Spleen (tissue), 11 donors: ENCODE measurements around the gene RFX1. TPM values are rescaled to one million over a fixed set of nuclear protein-coding genes. Genes with fewer than 3 reads are reported as not detected.

Experiments
- DNase-seq: peaks from one replicate; pipeline ENCODE4 v3.0.0-alpha.2; 2020
- H3K27ac ChIP-seq, 8 donors: fragments of 200-600 bp; sonication (generic) in 7 of 8; 1 replicate in 4 of 8; 2 replicates in 4 of 8; pipeline versions ENCODE4 v1.5.0 to v1.8.0; 2016 to 2021; ENCODE audit warnings: inconsistent platforms in 4 of 8, mild to moderate bottlenecking in 4 of 8, moderate library complexity in 1 of 8
- H3K27me3 ChIP-seq, 7 donors: fragments of 200-600 bp; sonication (generic) in 6 of 7; replicated peaks in 1 of 7; 1 replicate in 4 of 7; 2 replicates in 3 of 7; pipeline versions ENCODE4 v1.5.0 to v1.8.0; 2016 to 2021; ENCODE audit warnings: inconsistent platforms in 3 of 7, mild to moderate bottlenecking in 1 of 7
- H3K36me3 ChIP-seq, 6 donors: fragments of 200-600 bp; sonication (generic) in 5 of 6; 1 replicate in 4 of 6; 2 replicates in 2 of 6; pipeline versions ENCODE4 v1.5.0 to v1.8.0; 2016 to 2021; ENCODE audit warnings: inconsistent platforms in 2 of 6
- H3K4me1 ChIP-seq, 6 donors: fragments of 200-600 bp; sonication (generic) in 5 of 6; 1 replicate in 3 of 6; 2 replicates in 3 of 6; pipeline versions ENCODE4 v1.5.0 to v1.8.0; 2016 to 2021; ENCODE audit warnings: inconsistent platforms in 3 of 6
- H3K4me3 ChIP-seq, 8 donors: fragments of 200-600 bp; sonication (generic) in 7 of 8; 1 replicate in 4 of 8; 2 replicates in 4 of 8; pipeline versions ENCODE4 v1.5.0 to v1.8.0; 2016 to 2021; ENCODE audit warnings: inconsistent platforms in 4 of 8, mild to moderate bottlenecking in 4 of 8, moderate library complexity in 2 of 8
- H3K9me3 ChIP-seq, 8 donors: fragments of 200-600 bp; sonication (generic) in 7 of 8; 1 replicate in 4 of 8; 2 replicates in 4 of 8; pipeline versions ENCODE4 v1.5.0 to v1.8.0; 2016 to 2021; ENCODE audit warnings: inconsistent platforms in 4 of 8
- POLR2A ChIP-seq, 3 donors: fragments of 450-650 bp; IDR thresholded peaks; one replicate each; pipeline ENCODE4 v1.5.1; 2017; ENCODE audit warnings: antibody characterized with exemption in 3 of 3, mild to moderate bottlenecking in 1 of 3
- POLR2AphosphoS5 ChIP-seq, 3 donors: sonication (generic); formaldehyde crosslinking; IDR thresholded peaks; one replicate each; pipeline ENCODE4 v1.5.1; 2017; ENCODE audit warnings: antibody characterized with exemption in 3 of 3
- WGBS, 5 donors: extraction: QIAGEN DNeasy Blood & Tissue Kit in 3 of 5; methylation state at CpG; one replicate each; pipeline versions ENCODE4 v1.1.5 to v1.1.7; 2013 to 2018; 5-methylcytosine and 5-hydroxymethylcytosine counted together
- intact Hi-C: fragments of 100-400 bp; cut with DNase I; formaldehyde crosslinking; loops from one replicate; pipeline ENCODE4 v1.15.0; 2023; ENCODE audit warnings: low total_unique reads
- polyA plus RNA-seq, 3 donors: library from polyadenylated mRNA; stranded (reverse); fragments of 200-250 nt; gene quantifications; one replicate each; pipeline ENCODE4 v1.2.1, GENCODE V29; 2013
- total RNA-seq, 7 donors: library from RNA; depleted of rRNA in 3 of 7; stranded (reverse); fragments of >200 nt in 3 of 7; fragmentation: NEBNext Ultra II Directional in 4 of 7; extraction: Animal tissue kit (Norgen Biotek cat#: 25700) in 4 of 7; gene quantifications; one replicate each; pipeline versions ENCODE4 v1.1.0 to v1.2.1, GENCODE V29; 2016 to 2021
- TF ChIP-seq, protein P1 (sequence below), 11 experiments: fragments of 200-600 bp in 7 of 11; fragments of 450-650 bp in 4 of 11; sonication (generic) in 4 of 11; IDR thresholded peaks in 8 of 11; conservative IDR thresholded peaks in 3 of 11; 1 replicate in 7 of 11; 2 replicates in 4 of 11; pipeline versions ENCODE4 v1.4.0 to v1.8.0; 2016 to 2021; ENCODE audit warnings: antibody characterized with exemption in 11 of 11, inconsistent platforms in 4 of 11, mild to moderate bottlenecking in 1 of 11
- donor health status: healthy with polysubstance abuse.
- donor health status: DM: no; HTN: no; CAD: no; lungs with moderate emphysema.
- donor health status: DM: no; HTN: no; CAD: no.
- donor health status: Bipolar disorder and iron deficiency.
- donor health status: healthy.
- donor health status: DM: no; HTN: no; CAD: no.
- donor health status: DM: yes; HTN: yes; CAD: no.

RFX1 gene
- total and polyA plus RNA-seq, 10 donors = 2.2 to 22.4 (median 10.9) TPM

DNA sequence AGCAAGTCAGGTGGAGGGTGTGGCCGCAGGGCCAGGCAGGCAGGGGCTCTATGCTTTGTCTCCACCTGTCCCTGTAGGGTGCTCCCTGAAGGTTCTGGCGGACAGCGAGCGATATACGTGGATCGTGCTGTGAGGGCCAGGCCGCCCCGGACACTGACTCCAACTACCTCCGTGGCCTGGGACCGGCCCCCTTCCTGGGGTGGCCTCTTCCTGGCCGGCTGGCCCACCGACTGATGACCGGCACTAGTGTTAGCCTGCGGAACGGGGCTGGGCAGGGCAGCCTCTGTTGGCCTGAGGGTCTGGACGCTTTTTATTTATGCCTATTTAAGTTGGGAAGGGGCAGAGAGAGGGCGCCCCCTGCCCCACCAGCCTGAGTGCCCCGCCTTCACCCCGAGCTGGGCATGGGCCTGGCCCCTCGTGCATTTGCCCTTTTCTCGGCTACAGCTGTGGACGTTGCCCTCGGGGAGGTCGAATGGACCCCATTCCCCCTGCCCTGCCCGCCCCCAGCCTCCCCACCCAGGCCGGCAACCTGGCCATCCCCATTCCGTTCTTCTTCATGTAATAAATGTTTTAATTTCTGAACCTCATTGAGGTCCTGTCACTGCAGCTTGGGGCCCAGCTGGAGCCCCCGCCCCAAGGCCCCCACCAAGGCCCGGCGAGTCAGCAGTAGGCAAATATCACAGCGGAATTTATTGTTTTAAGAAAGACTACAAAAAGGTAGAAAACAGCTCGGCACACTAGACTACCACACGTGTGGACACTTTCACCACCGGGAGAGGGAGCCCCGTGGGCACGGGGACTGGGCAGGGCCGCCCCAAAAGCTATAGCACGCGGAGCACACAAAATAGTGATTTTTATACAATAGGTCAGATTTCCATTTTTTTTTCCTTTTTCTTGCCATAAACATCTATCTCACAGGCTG lies 45.0 kb downstream of the RFX1 start:
- 91 to 94% (median 93%) methylated on average over 37 to 39 of the region's 39 CpGs for WGBS, 5 donors
- H3K27me3 ChIP-seq = no peaks in the 10 kb centered on the region
- H3K4me1 ChIP-seq = no peaks in the 10 kb centered on the region
- intact Hi-C loops = no loop called here
- TF ChIP-seq POLR2A (IDR thresholded peaks at IDR 0.05) (no peak), POLR2AphosphoS5 (IDR thresholded peaks at IDR 0.05) (peak; percentile 11 to 64 (median 16))
- no peak overlapping the region for H3K27ac ChIP-seq
- peaks cover 3 to 100% (median 97%) of the 10 kb centered on the region in 6 donors for H3K36me3 ChIP-seq
- no peak for DNase-seq
- no peak overlapping the region for H3K4me3 ChIP-seq
- no peaks in the 10 kb centered on the region for H3K9me3 ChIP-seq

DNA sequence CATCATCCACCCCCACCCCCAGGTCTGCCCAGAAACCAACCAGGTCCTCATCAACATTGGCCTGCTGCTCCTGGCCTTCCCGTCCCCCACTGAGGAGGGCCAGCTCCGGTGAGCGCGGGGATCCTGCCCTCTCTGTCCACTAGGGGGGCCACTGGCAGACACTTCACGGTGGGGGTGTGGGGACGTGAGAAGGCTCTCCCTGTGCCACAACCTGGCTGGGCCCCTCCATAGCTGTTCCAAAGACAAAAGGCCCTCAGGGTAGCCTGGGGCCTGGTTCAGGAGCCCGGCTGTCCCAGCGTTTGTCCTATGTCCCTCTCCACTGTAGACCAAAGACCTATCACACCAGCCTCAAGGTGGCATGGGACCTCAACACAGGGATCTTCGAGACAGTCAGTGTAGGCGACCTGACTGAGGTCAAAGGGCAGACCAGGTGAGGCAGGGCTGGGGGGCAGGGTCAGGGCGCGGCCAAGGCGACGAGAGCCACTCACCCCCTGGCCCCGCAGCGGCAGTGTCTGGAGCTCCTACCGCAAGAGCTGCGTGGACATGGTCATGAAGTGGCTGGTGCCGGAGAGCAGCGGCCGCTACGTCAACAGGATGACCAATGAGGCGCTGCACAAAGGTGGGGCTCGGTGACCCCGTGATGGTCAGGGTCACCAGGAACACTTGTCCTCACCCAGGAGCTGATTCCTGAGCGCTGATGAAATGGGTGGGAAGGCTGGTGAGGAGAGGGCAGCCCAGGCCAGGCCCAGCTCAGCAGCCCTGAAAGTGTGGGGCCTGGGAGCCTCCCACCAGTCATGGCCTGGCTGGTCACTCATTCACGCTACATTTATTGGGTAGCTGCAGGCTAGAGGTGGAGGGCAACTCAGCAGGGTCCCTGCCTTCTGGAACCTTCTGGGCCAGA lies 45.9 kb downstream of the RFX1 start:
- TF ChIP-seq POLR2A (IDR thresholded peaks at IDR 0.05) = no peak
- TF ChIP-seq POLR2AphosphoS5 (IDR thresholded peaks at IDR 0.05) = peak; percentile 2 to 54 (median 28)
- TF ChIP-seq, protein P1, sequence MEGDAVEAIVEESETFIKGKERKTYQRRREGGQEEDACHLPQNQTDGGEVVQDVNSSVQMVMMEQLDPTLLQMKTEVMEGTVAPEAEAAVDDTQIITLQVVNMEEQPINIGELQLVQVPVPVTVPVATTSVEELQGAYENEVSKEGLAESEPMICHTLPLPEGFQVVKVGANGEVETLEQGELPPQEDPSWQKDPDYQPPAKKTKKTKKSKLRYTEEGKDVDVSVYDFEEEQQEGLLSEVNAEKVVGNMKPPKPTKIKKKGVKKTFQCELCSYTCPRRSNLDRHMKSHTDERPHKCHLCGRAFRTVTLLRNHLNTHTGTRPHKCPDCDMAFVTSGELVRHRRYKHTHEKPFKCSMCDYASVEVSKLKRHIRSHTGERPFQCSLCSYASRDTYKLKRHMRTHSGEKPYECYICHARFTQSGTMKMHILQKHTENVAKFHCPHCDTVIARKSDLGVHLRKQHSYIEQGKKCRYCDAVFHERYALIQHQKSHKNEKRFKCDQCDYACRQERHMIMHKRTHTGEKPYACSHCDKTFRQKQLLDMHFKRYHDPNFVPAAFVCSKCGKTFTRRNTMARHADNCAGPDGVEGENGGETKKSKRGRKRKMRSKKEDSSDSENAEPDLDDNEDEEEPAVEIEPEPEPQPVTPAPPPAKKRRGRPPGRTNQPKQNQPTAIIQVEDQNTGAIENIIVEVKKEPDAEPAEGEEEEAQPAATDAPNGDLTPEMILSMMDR (IDR thresholded peaks at IDR 0.05 in 8 of 11, conservative IDR thresholded peaks at IDR 0.05 in 3 of 11) = peak in 6 of 11 experiments; percentile 15 to 54 (median 38)
- no peak for DNase-seq
- Histone ChIP-seq H3K27ac (no peak overlapping the region), H3K4me3 (no peak overlapping the region), H3K36me3 (peaks cover 4 to 100% (median 97%) of the 10 kb centered on the region in 6 donors), H3K27me3 (no peaks in the 10 kb centered on the region), H3K9me3 (no peaks in the 10 kb centered on the region), H3K4me1 (no peaks in the 10 kb centered on the region)
- intact Hi-C loops = loop anchor here (10.0 kb wide), 1 partner anchor 75 kb away; the partner anchor contains the start of gene IL27RA
- WGBS, 5 donors = 84 to 94% (median 91%) methylated on average over 8 to 27 of the region's 27 CpGs

DNA sequence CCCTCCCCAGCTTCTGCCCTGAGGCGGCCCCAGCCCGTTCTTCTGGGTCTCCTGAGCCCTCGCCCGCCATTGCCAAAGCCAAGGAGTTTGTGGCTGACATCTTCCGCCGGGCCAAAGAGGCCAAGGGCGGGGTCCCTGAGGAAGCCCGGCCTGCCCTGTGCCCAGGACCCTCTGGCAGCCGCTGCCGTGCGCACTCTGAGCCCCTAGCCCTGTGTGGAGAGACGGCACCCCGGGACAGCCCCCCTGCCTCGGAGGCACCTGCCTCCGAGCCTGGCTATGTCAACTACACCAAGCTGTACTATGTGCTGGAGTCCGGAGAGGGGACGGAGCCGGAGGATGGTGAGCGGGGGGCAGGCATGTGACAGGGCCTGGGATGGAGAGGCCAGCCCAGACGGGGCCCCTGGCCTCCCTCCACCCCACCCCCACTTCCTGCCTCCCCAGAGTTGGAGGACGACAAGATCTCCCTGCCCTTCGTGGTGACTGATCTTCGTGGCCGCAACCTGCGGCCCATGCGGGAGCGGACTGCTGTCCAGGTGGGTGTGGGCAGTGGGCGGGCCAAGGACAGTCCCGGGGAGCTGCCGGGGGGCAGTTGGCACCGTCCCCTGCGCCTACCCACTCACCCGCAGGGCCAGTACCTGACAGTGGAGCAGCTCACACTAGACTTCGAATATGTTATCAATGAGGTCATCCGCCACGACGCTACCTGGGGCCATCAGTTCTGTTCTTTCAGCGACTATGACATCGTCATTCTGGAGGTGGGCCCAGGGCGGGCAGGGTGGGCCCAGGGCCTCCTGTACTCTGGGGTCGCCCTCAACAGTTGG lies 46.8 kb downstream of the RFX1 start:
- Histone ChIP-seq H3K36me3 (peaks cover 4 to 100% (median 96%) of the 10 kb centered on the region in 6 donors), H3K4me1 (peaks cover 0 to 6% (median under 1%) of the 10 kb centered on the region in 6 donors), H3K4me3 (no peak overlapping the region), H3K27me3 (no peaks in the 10 kb centered on the region), H3K9me3 (no peaks in the 10 kb centered on the region), H3K27ac (no peak overlapping the region)
- intact Hi-C loops = loop anchor here (10.0 kb wide), 1 partner anchor 75 kb away; the partner anchor contains the start of gene IL27RA
- no peak for DNase-seq
- peak in 1 of 3 donors; percentile 63 for TF ChIP-seq POLR2AphosphoS5 (IDR thresholded peaks at IDR 0.05)
- TF ChIP-seq, protein P1 (IDR thresholded peaks at IDR 0.05 in 8 of 11, conservative IDR thresholded peaks at IDR 0.05 in 3 of 11) = no peak
- 86 to 90% (median 88%) methylated on average over 23 to 41 of the region's 41 CpGs for WGBS, 5 donors

DNA sequence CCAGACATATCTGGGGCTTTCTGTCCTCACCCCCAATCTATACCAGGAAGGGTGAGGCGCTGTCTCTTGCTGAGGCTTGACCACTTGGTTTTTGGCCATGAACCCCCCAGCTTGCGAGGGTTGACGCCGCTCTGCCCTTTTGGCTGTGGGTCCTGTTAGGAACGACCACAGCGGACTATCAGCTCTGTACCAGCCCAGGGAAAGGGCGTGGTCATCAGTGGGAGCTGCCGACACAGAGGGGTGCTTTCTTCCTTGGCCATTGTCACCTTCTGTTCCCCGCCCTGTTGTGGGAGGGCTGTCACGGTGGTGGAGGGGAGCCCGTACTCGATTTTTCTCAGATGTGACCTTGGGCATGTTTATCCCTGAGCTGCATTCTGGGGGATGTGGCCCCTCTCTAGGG lies 48.1 kb downstream of the RFX1 start:
- Histone ChIP-seq H3K4me3 (no peak overlapping the region), H3K27ac (no peak overlapping the region), H3K27me3 (no peaks in the 10 kb centered on the region), H3K4me1 (peaks cover 9 to 19% (median 13%) of the 10 kb centered on the region in 6 donors), H3K9me3 (no peaks in the 10 kb centered on the region), H3K36me3 (peaks cover 4 to 91% (median 84%) of the 10 kb centered on the region in 6 donors)
- no peak for DNase-seq
- 74 to 89% (median 84%) methylated on average over 12 of the region's 12 CpGs for WGBS, 5 donors
- TF ChIP-seq POLR2AphosphoS5 (IDR thresholded peaks at IDR 0.05) (no peak), POLR2A (IDR thresholded peaks at IDR 0.05) (no peak)
- TF ChIP-seq, protein P1 (IDR thresholded peaks at IDR 0.05 in 8 of 11, conservative IDR thresholded peaks at IDR 0.05 in 3 of 11) = no peak
- intact Hi-C loops = loop anchor here (10.0 kb wide), 1 partner anchor 77 kb away; the partner anchor contains the start of gene IL27RA
